Stimulated activated CD8-positive, alpha-beta memory T cell treated with anti-CD3 and anti-CD28 coated beads, Interleukin-2, amount 100 ng/mL, for 48 hours (primary cell): Measurements from ENCODE around the gene KIR2DL1.
"Not testable (repeated sequence)": the region's sequence is repeated elsewhere in the genome, so short reads cannot be mapped to it uniquely, and the experiment has no call there.

Experiments
- DNase-seq, 2 donors: peaks; one replicate each; pipeline ENCODE4 v3.0.0-alpha.2; 2020; ENCODE audit warnings: low read depth in 2 of 2

The KIR2DL1 gene

GRCh38 chr19:54771018-54771960, 1.7 kb downstream of the KIR2DL1 start:
- DNase-seq, result not testable (repeated sequence)

GRCh38 chr19:54772666-54773065, 3.1 kb downstream of the KIR2DL1 start:
- DNase-seq, result not testable (repeated sequence)

GRCh38 chr19:54775095-54775815, 5.7 kb downstream of the KIR2DL1 start:
- DNase-seq, result not testable (repeated sequence)

- not testable (repeated sequence) for DNase-seq
Observed at GRCh38 chr19:54775830-54776229, 6.2 kb downstream of the KIR2DL1 start.

- not testable (repeated sequence) for DNase-seq
Observed at GRCh38 chr19:54777851-54778250, 8.3 kb downstream of the KIR2DL1 start.

GRCh38 chr19:54778896-54779295, 9.3 kb downstream of the KIR2DL1 start:
- DNase-seq, result not testable (repeated sequence)

- DNase-seq, result not testable (repeated sequence)
Observed at GRCh38 chr19:54782916-54783315, 13.3 kb downstream of the KIR2DL1 start.

GRCh38 chr19:54786091-54786723, 16.6 kb downstream of the KIR2DL1 start:
- DNase-seq, result not testable (repeated sequence)

- not testable (repeated sequence) for DNase-seq
Observed at GRCh38 chr19:54788154-54788553, 18.6 kb downstream of the KIR2DL1 start.

GRCh38 chr19:54790711-54791110, 21.1 kb downstream of the KIR2DL1 start:
- DNase-seq, result no peak

GRCh38 chr19:54791476-54791875, 21.9 kb downstream of the KIR2DL1 start:
- DNase-seq, result no peak

GRCh38 chr19:54792814-54793213, 23.2 kb downstream of the KIR2DL1 start:
- no peak for DNase-seq

GRCh38 chr19:54795758-54796157, 26.2 kb downstream of the KIR2DL1 start:
- DNase-seq, result no peak

GRCh38 chr19:54803410-54803809, 33.8 kb downstream of the KIR2DL1 start, which contains the start of gene KIR2DL4:
TSS of gene KIR2DL4 (plus strand) at chr19:54803610. CDS start at chr19:54803652, 42 bp downstream.
- DNase-seq, result no peak

- DNase-seq, result no peak
Observed at GRCh38 chr19:54804101-54804500, 34.5 kb downstream of the KIR2DL1 start.

- DNase-seq, result no peak
Observed at GRCh38 chr19:54804571-54804970, 35.0 kb downstream of the KIR2DL1 start.

- no peak for DNase-seq
Observed at GRCh38 chr19:54805665-54806515, 36.3 kb downstream of the KIR2DL1 start.

- DNase-seq, result no peak
Observed at GRCh38 chr19:54806516-54806838, 36.9 kb downstream of the KIR2DL1 start.

GRCh38 chr19:54814571-54814970, 45.0 kb downstream of the KIR2DL1 start:
- not testable (repeated sequence) for DNase-seq

GRCh38 chr19:54816251-54816650, 46.7 kb downstream of the KIR2DL1 start, which contains the start of gene KIR3DL1:
TSS of gene KIR3DL1 (plus strand) at chr19:54816468.
- DNase-seq, result not testable (repeated sequence)
